Middle frontal gyrus (tissue), 1 donor: Measurements from ENCODE around the gene GINM1.

ENCODE experiments used
- DNase-seq: peaks from one replicate; pipeline ENCODE4 v3.0.0-alpha.2; 2015; ENCODE audit warnings: low spot score; ENCODE audit errors: extremely low spot score

GINM1 gene

GRCh38 chr6:149565527-149566409 lies at the start of gene GINM1:
Gene GINM1, plus strand, starts transcription at chr6:149566375. Its CDS starts 40 bp downstream, at chr6:149566415.
- peak; percentile 91 for DNase-seq

- DNase-seq: no peak
Measured at GRCh38 chr6:149529650-149530049, 36.5 kb upstream of the GINM1 start.

GRCh38 chr6:149534742-149535141 lies 31.4 kb upstream of the GINM1 start:
- no peak for DNase-seq

- no peak for DNase-seq
Measured at GRCh38 chr6:149541139-149541538, 25.0 kb upstream of the GINM1 start.

GRCh38 chr6:149544646-149545257 lies 21.4 kb upstream of the GINM1 start:
- DNase-seq: no peak

GRCh38 chr6:149545258-149545753 lies 20.9 kb upstream of the GINM1 start:
- no peak for DNase-seq

GRCh38 chr6:149545754-149546471 lies 20.3 kb upstream of the GINM1 start, which contains the start of gene PPIL4:
Gene PPIL4, minus strand, starts transcription at chr6:149546043. Its CDS starts 38 bp downstream, at chr6:149546005.
- DNase-seq: peak; percentile 92

- DNase-seq: no peak
Measured at GRCh38 chr6:149551920-149552319, 14.3 kb upstream of the GINM1 start.

- no peak for DNase-seq
Measured at GRCh38 chr6:149558029-149558428, 8.1 kb upstream of the GINM1 start.

- DNase-seq: no peak
Measured at GRCh38 chr6:149559389-149559788, 6.8 kb upstream of the GINM1 start.

- DNase-seq: no peak
Measured at GRCh38 chr6:149560736-149561135, 5.4 kb upstream of the GINM1 start.

- DNase-seq: no peak
Measured at GRCh38 chr6:149563203-149563927, 2.8 kb upstream of the GINM1 start.

GRCh38 chr6:149563928-149564325 lies 2.2 kb upstream of the GINM1 start:
- DNase-seq: no peak

- no peak for DNase-seq
Measured at GRCh38 chr6:149566410-149567193, 427 bp downstream of the GINM1 start.

- no peak for DNase-seq
Measured at GRCh38 chr6:149567194-149567586, 1.0 kb downstream of the GINM1 start.

- DNase-seq: no peak
Measured at GRCh38 chr6:149567945-149568585, 1.9 kb downstream of the GINM1 start.

- DNase-seq: no peak
Measured at GRCh38 chr6:149580880-149581279, 14.7 kb downstream of the GINM1 start.

GRCh38 chr6:149581349-149581748 lies 15.2 kb downstream of the GINM1 start:
- DNase-seq: no peak

GRCh38 chr6:149586149-149586548 lies 20.0 kb downstream of the GINM1 start:
- no peak for DNase-seq

- no peak for DNase-seq
Measured at GRCh38 chr6:149592983-149593382, 26.8 kb downstream of the GINM1 start.
